GM12892 (cell line): Measurements from ENCODE around the gene ZDHHC5.
A peak's percentile ranks its signal among the peaks of the same experiment; 100 is the strongest.

Source experiments
- POLR2A ChIP-seq: IDR thresholded peaks from 2 replicates; pipeline ENCODE4 v1.6.1; 2011; ENCODE audit warnings: low read depth, low read length, control low read depth
- POLR2AphosphoS5 ChIP-seq: IDR thresholded peaks from 2 replicates; pipeline ENCODE4 v1.6.1; 2011; ENCODE audit warnings: low read depth, low read length, control low read depth

GRCh38 chr11:57667736-57668433 is at the start of gene ZDHHC5:
- TF ChIP-seq POLR2AphosphoS5 (peak; percentile 87), POLR2A (peak; percentile 95)
